Left renal pelvis (tissue), 4 donors: Measurements from ENCODE around the gene AZIN2. TPM values are rescaled to one million over a fixed set of nuclear protein-coding genes. Genes with fewer than 3 reads are reported as not detected.

Experiments
- polyA plus RNA-seq, 4 donors: library from polyadenylated mRNA; unstranded; fragments of 120-200 nt; gene quantifications; one replicate each; pipeline ENCODE4 v1.2.1, GENCODE V29; 2013; ENCODE audit not compliant: insufficient read length in 4 of 4

Gene AZIN2
- polyA plus RNA-seq, 4 donors = 5.9 to 9.4 (median 7.8) TPM

Other genes starting within 250 kb of the AZIN2 start
- 10 to 100 TPM; 44.6 to 94.3 (median 60.2) TPM for gene FNDC5, start 210.2 kb upstream of the AZIN2 start, polyA plus RNA-seq
- gene HPCA, start 194.7 kb upstream of the AZIN2 start, polyA plus RNA-seq = 1 to 10 TPM in 2 of 4 donors, under 1 TPM in 2; 0.56 to 1.4 (median 1.0) TPM
- 10 to 100 TPM in 2 of 4 donors, 1 to 10 TPM in 2; 8.7 to 17.9 (median 11.1) TPM for gene TMEM54, start 179.8 kb upstream of the AZIN2 start, polyA plus RNA-seq
- 10 to 100 TPM; 15.4 to 18.0 (median 16.6) TPM for gene RNF19B, start 116.3 kb upstream of the AZIN2 start, polyA plus RNA-seq
- 100 to 1,000 TPM; 133 to 230 (median 201) TPM for gene AK2, start 44.3 kb upstream of the AZIN2 start, polyA plus RNA-seq
- 10 to 100 TPM in 1 of 4 donors, 1 to 10 TPM in 3; 5.8 to 10.6 (median 8.0) TPM for gene TRIM62, start 100.9 kb downstream of the AZIN2 start, polyA plus RNA-seq
- gene ZNF362, start 175.3 kb downstream of the AZIN2 start, polyA plus RNA-seq = 10 to 100 TPM; 53.4 to 68.1 (median 61.4) TPM
- under 1 TPM in 1 of 4 donors, not detected in 3; 0.12 TPM for gene A3GALT2, start 239.9 kb downstream of the AZIN2 start, polyA plus RNA-seq